ENCODE measurements around the gene PRKAR2B.
"Not testable (repeated sequence)": the region's sequence is repeated elsewhere in the genome, so short reads cannot be mapped to it uniquely, and the experiment has no call there.

Gene PRKAR2B

DNA sequence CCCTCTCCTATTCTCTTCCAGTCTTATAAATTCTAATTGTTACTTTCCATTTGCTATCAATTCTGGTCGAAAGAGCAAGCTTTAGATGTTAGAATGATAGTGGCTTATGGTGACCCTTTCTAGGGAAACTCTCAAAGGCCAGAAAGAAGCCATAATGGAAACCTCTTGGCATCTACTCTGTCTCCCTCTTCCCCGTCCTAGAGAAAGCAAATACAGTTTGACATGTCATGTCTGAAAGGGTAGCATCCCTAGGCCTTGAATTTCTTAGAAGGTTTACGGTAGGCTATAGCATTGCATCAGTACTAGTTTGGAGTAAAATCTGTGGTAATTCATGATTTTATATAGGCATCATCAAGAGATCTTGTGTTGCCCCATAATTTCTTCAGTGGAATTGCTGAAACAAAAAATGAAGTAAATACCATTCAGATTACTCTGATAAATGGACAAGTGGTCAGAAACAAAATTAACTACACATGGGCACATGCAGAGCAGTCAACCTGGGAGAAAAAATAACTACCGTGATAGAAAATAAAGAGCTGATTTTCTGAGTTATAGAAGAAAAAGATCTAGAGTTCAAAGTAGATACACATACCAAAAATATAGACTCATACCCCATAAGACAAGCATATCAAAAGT is 4.4 kb downstream of the PRKAR2B start:
- no peak for DNase-seq (ENCODE audit: low spot score)

DNA sequence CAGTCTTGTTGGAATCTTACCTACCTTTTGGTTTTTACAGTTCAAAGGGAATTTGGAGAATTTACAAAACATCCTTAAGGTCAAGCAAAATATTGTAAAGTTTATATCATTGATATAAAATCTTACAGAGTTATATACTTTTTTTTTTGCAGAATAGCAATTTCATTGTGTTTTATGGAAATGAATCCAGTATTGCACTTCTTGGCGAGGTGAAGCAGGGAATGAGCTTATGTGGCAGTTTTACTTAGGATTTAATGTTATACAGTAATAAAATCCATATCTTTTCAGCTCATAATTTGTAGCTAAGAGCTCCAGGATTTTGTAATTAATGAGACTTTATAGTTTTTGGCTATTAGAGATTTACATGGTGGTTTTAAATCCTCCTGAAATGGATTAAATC is 5.0 kb downstream of the PRKAR2B start:
- DNase-seq (ENCODE audit: low spot score): no peak

DNA sequence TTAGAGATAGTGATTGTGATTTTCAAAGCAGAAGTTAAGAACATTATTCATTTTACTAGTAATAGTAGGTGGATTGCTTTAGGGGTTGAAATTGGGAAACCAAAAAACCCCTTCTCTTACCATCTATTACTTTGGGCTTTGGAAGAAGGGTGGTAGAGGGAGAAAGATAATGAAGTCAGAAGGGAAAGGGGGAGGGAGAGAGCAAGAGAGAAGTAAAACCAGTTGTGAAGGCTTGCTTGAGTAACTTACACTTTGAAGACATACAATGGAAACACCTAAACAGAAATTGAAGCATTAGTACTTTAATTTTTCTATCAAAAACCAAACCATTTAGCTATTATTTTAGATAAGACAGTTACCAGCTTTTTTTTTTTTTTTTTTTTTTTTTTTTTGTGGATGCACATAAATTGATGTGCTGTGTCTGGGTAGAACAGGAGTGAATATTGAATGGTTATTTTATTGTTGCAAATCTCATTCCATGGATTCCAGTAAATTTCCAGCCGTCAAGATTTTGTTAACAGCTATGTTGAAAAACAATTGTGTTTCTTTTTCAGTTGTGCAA is 5.5 kb downstream of the PRKAR2B start:
- DNase-seq (ENCODE audit: low spot score): no peak

DNA sequence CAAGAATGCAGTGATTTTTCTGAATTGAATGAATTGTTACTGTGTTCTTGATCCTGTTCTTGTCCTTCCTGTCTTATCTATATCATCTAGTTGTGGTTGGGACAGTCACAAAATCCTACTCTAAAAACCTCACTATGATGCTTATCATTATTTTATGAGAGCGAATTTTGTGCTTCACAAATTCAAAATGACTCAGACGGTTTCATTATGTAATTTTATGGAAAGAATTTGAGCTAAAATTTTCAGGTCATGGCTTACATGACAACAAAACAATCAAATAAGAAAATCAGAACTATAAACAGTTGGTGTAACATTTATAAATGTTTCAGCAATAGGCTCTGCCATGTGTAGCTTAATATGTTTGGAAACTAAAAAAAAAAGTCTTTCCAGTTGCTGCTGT is 6.9 kb downstream of the PRKAR2B start:
- no peak for DNase-seq (ENCODE audit: low spot score)

DNA sequence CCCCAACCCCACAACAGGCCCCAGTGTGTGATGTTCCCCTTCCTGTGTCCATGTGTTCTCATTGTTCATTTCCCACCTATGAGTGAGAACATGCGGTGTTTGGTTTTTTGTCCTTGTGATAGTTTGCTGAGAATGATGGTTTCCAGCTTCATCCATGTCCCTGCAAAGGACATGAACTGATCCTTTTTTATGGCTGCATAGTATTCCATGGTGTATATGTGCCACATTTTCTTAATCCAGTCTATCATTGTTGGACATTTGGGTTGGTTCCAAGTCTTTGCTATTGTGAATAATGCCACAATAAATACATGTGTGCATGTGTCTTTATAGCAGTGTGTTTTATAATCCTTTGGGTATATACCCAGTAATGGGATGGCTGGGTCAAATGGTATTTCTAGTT is 10.5 kb downstream of the PRKAR2B start:
- not testable (repeated sequence) for DNase-seq (ENCODE audit: low spot score)

DNA sequence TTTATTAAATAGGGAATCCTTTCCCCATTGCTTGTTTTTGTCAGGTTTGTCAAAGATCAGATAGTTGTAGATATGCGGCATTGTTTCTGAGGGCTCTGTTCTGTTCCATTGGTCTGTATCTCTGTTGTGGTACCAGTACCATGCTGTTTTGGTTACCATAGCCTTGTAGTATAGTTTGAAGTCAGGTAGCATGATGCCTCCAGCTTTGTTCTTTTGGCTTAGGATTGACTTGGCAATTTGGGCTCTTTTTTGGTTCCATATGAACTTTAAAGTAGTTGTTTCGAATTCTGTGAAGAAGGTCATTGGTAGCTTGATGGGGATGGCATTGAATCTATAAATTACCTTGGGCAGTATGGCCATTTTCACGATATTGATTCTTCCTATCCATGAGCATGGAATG is 11.6 kb downstream of the PRKAR2B start:
- not testable (repeated sequence) for DNase-seq (ENCODE audit: low spot score)

DNA sequence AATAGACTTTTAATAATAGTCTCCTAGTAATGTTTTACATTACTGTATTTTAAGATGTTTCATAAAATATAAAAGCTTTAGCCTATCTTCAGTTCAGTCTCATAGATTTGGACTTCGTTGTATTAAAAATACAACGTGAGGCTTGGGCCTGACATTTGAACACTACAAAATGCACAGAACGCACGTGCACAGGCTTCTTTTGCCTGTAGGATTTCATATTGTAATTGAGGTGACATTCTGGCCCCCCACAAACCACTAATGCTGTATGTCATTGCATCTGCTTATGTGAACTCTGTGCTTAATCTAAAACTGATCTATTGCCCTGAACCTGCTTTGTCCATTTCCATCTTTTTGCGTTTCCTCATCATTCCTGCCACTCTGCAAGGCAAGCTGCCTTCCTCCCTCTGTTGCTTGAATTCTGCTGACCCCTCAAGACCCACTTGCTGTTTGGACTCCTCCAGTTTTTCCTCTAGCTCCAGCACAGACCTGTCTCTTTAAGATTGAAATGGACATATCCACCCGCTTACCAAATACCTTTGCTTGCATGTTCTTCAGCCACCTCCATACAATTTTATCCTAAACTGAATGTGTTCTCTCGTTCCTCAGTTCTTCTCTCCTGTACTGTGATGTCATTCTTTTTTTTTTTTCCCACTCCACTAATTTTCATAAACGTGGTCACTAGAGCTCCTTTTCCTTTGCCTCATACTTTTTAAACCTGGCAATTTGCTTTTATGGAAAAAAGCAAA is 12.4 kb downstream of the PRKAR2B start:
- DNase-seq (ENCODE audit: low spot score): no peak

DNA sequence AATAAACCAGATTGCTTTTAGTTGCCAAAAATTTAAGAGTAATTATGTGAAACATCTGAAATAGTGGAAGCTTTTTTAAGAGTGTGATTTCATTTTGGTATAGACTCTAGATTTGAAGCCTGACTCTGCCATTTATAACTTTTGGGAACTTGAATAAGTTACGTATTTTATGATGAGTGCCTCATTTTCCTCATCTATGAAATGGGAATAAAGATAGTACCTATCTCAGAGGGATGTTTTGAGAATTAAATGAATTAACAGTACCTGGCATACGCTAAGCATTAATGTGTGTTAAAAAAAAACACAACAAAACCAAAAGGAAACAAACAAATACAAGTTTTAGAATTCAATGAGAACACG is 12.9 kb downstream of the PRKAR2B start:
- DNase-seq (ENCODE audit: low spot score): no peak

DNA sequence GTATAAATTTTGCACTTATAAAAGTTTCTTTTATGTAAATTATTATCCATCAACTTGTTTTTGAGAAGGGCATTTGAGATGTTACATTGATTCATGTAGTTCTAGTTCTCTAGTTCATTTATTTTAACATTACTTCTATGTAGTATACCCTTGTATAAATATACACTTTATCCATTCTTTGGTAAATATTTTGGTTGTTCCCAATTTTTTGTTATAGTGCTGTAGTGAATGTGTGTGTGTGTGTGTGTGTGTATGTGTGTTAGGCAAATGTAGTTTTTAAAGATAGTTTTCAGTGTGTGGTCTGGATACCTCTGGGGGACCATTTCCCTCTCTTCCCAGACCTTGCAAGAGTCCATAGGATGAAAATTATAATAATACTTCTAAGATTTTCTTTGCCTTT is 15.0 kb downstream of the PRKAR2B start:
- DNase-seq (ENCODE audit: low spot score): no peak

DNA sequence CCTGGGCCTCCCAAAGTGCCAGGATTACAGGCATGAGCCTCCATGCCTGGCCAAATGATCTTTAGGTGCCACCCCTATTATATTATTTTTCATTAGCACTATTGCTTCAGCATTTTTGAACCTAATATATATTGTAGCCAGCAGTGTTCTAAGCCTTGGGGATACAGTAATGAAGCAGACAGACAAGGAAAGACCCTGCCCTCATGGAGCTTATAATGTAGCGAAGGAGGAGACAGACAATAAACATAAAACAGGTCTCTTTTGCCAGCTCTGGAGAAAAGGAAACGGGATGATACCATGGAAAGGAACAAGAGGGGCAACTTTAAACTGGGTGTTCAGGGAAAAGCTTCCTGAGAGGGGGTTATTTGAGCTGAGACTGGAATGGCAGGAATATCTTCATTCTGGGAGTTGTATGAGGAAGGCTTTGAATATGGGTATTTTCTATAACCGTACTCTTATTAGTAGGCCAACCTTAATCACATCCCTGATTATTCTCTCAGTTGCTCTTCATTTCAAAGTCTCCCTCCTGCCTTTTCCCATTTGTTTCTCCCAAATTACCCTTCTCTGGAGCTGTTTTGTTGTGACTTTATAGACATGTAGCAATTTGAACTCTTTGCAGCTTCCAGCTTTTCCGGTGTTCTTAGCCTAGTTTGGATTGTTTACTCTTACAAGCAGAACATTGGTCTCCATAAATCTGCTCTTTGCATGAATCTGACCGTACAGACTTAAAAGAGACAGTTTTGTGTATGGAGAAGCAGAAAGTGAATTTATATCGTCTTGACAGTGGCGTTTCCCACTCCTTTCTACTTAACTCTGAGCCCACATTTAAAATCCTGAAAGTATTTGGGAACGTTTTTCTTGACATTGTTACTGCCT is 19.0 kb downstream of the PRKAR2B start:
- DNase-seq (ENCODE audit: low spot score): no peak

DNA sequence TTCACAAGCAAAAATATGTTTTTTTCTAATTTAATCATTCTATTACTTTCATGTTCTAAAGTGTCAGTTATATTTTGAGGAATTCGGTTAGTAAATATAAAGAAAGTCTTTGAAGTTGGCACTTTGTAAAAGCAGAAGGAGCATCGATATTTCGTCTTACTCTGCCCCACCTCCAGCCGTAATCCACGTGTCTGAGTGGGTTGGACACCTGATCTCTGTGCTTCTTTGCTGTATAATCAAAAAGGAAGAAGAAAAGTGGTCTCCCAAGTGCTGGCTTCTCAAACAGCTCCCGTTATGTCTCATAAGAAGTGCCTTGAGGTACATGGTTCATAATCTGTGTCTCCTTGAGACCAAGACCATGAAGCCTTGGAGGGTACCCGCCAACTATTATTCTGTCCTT is 19.8 kb downstream of the PRKAR2B start:
- DNase-seq (ENCODE audit: low spot score): no peak

DNA sequence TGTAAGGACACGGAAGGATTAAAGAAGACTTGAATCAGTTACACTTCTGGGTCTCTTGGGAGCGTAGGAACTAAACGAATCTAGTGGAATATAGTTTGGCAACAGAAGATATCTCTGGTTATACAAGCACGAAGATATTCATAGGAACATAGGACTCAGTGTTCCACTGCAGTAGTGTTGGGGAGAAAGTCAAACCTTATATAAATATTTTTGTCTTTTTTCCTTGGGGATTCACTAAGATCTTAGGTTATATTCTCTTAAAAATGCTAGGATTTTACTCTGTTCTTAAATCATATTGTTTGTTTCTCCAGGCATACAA is 21.4 kb downstream of the PRKAR2B start:
- DNase-seq (ENCODE audit: low spot score): no peak

DNA sequence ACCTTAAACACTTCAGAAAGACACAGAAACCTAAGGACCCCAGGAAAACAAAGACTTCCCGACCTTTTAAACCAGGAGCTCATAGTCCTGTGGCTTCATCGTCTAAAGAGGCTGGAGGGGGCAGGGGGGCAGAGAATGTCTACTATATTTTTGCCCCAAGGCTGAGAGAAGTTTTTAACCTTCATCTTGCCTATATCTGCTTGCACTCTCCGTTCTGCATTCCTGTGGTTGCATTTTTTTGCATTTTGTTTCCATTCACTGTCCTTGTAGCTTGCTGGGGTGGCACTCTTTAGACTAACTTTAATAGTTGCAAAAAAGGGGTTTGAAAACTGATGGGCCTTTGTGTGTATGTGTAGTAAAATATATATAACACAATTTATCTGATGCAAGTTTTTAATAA is 23.7 kb downstream of the PRKAR2B start:
- no peak for DNase-seq (ENCODE audit: low spot score)

DNA sequence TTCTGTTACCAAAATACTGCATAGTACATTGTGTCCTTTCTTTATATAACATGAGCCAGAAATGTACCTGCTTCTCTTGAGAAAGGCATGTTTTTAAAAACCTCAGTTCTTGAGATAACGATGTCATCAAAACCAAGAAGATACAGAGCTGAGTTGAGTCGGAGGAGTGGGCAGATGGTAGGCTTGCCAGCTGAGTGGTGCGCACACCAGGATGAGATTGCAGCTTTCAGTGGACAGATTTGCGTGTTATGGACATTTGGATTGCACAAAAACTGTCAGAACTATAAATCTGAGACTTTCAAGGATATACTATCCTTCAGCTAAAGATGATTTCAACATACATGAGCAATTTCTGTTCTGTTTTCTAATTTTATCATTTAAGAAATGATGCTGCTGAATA is 25.0 kb downstream of the PRKAR2B start:
- no peak for DNase-seq (ENCODE audit: low spot score)

DNA sequence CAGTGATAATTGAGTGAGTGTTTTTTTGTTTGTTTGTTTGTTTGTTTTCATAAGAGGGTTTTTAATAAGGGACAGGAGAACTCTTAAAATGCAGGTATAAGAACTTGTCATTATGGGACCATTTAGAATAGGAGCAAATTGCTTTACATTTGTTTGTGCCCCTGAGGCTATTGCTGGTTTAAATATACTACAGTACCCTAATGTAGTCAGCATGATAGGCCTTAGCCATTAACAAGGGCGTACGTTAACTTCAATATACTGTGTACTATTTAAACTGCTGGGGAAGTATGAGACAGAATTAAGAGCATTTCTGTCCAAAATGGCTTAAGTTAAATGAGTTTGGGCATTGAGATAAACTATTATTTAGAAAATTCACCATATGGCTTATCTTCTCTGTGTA is 26.2 kb downstream of the PRKAR2B start:
- DNase-seq (ENCODE audit: low spot score): no peak

DNA sequence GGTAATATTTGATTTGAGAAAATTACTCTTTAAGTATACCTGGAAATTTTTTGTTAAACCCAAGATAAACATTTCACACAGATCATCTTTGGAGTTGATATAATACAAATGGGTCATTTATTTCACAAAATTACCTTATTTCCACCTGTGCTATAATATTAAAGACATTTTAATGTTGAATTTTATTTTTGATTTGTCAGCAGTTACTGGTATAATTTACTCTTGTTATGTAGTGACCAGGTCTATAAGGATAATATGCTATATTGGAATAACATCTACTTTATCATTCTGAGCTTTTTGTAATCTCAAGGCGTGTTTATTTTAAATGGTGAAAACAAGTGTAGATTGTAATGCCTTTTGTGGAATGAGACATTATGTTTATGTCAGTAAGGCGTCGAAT is 26.6 kb downstream of the PRKAR2B start:
- DNase-seq (ENCODE audit: low spot score): no peak

DNA sequence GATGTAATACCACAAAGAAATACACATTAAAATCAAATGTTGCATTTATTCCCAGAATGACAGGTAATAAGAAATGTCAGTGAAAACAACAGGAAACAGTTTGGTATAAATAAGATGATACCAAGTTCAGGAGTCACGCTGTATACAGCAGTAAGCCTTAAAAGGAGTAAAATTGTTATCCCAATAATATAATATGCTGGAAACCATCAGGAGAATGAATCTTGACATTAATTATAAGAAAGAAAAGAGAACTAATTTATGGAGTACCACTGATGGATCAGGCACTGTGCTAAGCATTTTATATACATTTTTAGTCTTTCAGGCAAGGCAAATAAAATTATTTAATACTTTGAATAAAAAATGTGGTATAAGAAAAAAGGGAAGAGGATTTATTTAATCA is 27.6 kb downstream of the PRKAR2B start:
- DNase-seq (ENCODE audit: low spot score): no peak

DNA sequence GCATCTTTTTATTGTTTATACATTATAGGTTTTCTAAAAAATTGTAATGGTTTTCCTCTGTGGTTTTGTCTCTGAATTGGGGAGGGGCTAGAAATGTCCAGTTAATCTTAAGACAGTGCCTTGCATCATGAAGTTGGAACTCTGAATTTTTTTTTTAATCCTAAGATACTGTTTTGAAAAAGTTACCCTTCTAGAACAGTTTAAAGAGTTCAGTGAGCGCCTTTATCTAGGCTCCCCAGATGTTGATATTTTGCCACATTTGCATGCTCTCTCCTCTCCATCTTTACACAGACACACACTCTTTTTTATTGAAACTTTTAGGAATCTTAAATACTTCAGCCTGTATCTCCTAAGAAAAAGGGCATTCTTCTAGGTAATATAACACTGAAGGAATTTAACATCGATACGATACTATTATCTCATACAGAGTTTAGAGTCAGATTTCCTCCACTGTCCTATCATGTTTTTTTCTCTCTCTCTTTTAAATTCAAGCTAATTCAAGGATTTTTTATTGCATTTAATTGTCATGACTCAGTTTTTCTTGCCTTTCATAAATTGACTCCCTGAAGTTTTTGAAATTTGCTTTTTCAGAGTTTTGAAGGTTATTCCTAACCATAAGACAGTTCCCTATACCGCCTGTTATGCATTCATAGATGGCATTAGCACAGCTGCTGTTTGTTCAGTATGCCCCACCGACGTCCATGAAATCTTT is 31.5 kb downstream of the PRKAR2B start:
- no peak for DNase-seq (ENCODE audit: low spot score)

DNA sequence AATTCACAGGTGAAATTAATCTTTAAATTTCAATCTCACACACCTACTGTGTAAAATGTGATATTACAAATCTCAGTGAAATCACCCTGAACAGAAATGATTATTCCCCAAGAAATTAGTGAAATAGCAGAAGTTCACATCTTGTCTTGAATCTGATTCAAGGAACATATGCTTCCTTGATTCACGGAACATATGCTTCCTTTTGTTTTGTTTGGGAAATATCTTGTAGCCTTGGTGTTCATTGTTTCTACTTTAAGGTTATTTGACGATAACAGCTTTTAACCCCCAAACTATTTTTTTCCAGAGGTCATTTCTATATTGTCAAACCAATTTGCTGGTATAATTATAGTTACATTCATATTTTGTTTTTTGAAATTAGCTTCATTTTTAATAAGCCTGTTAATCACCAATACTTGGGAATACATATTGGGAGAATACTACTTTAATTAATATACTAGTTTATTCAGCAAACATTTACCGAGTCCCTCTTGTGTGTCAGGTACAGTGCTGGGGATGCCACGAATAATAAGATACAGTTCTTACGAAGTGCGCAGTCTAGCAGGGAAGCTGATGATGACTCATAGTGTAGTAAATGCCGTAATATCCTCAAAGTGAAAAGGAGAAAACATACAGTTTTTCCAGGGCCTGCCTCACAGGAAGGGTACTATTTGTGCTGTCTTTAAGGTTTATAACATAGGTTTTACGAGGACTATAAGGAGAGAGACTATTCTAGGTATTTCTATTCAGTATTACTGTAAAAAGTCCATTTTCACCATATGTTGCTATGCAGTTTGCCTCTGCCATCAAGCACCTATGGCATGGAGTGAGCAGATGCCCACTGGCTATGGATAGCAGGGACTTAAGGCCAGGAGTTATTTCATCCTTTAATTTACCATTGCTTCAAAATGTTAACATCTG is 32.5 kb downstream of the PRKAR2B start:
- no peak for DNase-seq (ENCODE audit: low spot score)

DNA sequence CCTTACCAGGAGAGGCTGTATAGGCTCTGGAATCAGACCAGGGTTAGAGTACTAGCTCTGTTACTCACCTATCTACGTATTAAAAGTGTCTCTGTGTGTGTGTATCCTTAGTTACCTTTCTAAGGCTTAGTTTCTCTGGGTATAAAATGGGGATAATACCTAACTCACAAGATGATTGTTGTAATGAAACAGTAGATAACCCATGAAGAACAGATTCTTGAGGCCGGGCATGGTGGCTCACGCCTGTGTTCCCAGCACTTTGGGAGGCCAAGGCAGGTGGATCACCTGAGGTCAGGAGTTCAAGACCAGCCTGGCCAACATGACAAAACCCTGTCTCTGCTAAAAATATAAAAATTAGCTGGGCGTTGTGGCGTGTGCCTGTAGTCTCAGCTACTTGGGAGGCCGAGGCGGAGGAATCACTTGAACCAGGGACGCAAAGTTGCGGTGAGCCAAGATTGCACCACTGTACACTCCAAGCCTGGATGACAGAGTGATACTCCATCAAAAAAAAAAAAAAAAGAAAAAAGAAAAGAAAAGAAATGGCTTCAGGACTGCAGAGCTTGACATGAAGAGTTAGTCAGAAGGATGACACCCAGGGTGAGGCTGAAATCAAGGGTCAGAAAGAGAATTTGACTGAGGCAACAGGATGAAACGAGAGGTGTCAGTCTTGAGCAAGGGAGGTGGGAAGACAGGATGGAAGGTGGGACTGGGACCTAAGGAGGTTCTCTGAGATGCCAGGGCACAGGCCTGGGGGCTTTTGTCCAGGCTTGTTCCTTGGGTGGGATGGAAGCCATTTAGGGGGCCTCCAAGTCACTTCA is 33.4 kb downstream of the PRKAR2B start:
- no peak for DNase-seq (ENCODE audit: low spot score)
